HepG2 (cell line): ENCODE results near the gene ZFYVE27. TPM values are rescaled to one million over a fixed set of nuclear protein-coding genes. Genes with fewer than 3 reads are reported as not detected.

Experiments
- ELK4 ChIP-seq: sonication (generic); formaldehyde crosslinking; IDR thresholded peaks from 2 replicates; pipeline ENCODE4 v1.9.0; 2021; ENCODE audit warnings: missing genetic modification reagents, borderline replicate concordance
- FOXP1 ChIP-seq, 2 experiments: fragments of 450-650 bp in 1 of 2; IDR thresholded peaks; 2 replicates each; pipeline ENCODE4 v1.6.1; 2017 to 2018; ENCODE audit warnings: antibody characterized with exemption in 1 of 2
- GABPB1 ChIP-seq: IDR thresholded peaks from 2 replicates; pipeline ENCODE4 v1.6.1; 2016; ENCODE audit warnings: mild to moderate bottlenecking, missing genetic modification reagents, moderate library complexity, missing compliant biosample characterization
- KDM4B ChIP-seq: sonication (generic); formaldehyde crosslinking; IDR thresholded peaks from 2 replicates; pipeline ENCODE4 v1.4.0; 2020; ENCODE audit warnings: missing genetic modification reagents
- MTF2 ChIP-seq: sonication (generic); formaldehyde crosslinking; IDR thresholded peaks from 2 replicates; pipeline ENCODE4 v1.5.0; 2020; ENCODE audit warnings: missing genetic modification reagents, borderline replicate concordance
- POGK ChIP-seq: sonication (generic); formaldehyde crosslinking; conservative IDR thresholded peaks from 2 replicates; pipeline ENCODE4 v1.8.0; 2022; ENCODE audit warnings: mild to moderate bottlenecking, moderate library complexity, missing genetic modification reagents
- SETDB1 ChIP-seq: sonication (generic); formaldehyde crosslinking; IDR thresholded peaks from 2 replicates; pipeline ENCODE4 v1.5.1; 2020; ENCODE audit warnings: missing genetic modification reagents, mild to moderate bottlenecking, borderline replicate concordance
- U2AF2 ChIP-seq: fragments of 200-400 bp; formaldehyde crosslinking; IDR thresholded peaks from 2 replicates; pipeline ENCODE4 v1.6.1; 2017; ENCODE audit warnings: low read depth, mild to moderate bottlenecking, low read length
- ZNF225 ChIP-seq: sonication (generic); formaldehyde crosslinking; IDR thresholded peaks from 2 replicates; pipeline ENCODE4 v1.4.0; 2020; ENCODE audit warnings: mild to moderate bottlenecking, missing genetic modification reagents
- ZNF3 ChIP-seq: IDR thresholded peaks from 2 replicates; pipeline ENCODE4 v1.7.0; 2017; ENCODE audit warnings: inconsistent platforms
- ZNF407 ChIP-seq: sonication (generic); formaldehyde crosslinking; IDR thresholded peaks from one replicate; pipeline ENCODE4 v1.5.1; 2020; ENCODE audit warnings: mild to moderate bottlenecking, missing genetic modification reagents; ENCODE audit errors: not compliant biosample characterization
- ZNF788 ChIP-seq: sonication (generic); formaldehyde crosslinking; IDR thresholded peaks from 2 replicates; pipeline ENCODE4 v1.5.0; 2020; ENCODE audit warnings: mild to moderate bottlenecking, missing genetic modification reagents, borderline replicate concordance
- polyA plus RNA-seq, 8 experiments: library from polyadenylated mRNA; depleted of rRNA in 3 of 8; stranded (reverse) in 7 of 8; unstranded in 1 of 8; fragments of >200 nt; fragmentation: Illumina TruSeq in 4 of 8; extraction: Trizol in 4 of 8; gene quantifications; 2 replicates each; pipeline versions ENCODE4 v1.2.1 to v1.2.3, GENCODE V29; 2011 to 2016; ENCODE audit warnings: low read depth in 4 of 8, missing spikeins in 1 of 8, mixed read lengths in 1 of 8; ENCODE audit not compliant: insufficient read depth in 1 of 8
- total RNA-seq, 5 experiments: library from RNA; depleted of rRNA; stranded (reverse); fragments of >200 nt; fragmentation: Illumina TruSeq; extraction: Trizol; gene quantifications; 2 replicates each; pipeline ENCODE4 v1.2.3, GENCODE V29; 2016; ENCODE audit warnings: low read depth in 1 of 5

ZFYVE27 gene
- total and polyA plus RNA-seq, 2 of the 13 experiments (the other 11 are each of a cell fraction or from before 2014, with no cell fraction given), result 19.7 to 20.5 TPM

- peak; percentile 78; the same call in 1 of the 2 replicates for TF ChIP-seq SETDB1 (CRISPR knock-in tag)
- no peak for TF ChIP-seq ELK4
- TF ChIP-seq ZNF407 (CRISPR knock-in tag), result no peak
- TF ChIP-seq POGK (CRISPR knock-in tag), result no peak
- no peak for TF ChIP-seq ZNF788 (CRISPR knock-in tag)
- TF ChIP-seq MTF2, result no peak
- TF ChIP-seq U2AF2, result no peak
- no peak for TF ChIP-seq ZNF3 (CRISPR knock-in tag)
- no peak for TF ChIP-seq FOXP1 (IDR thresholded peaks at IDR 0.05)
- TF ChIP-seq FOXP1 (CRISPR knock-in tag; IDR thresholded peaks at IDR 0.05), result no peak
- no peak for TF ChIP-seq GABPB1 (CRISPR knock-in tag)
- no peak for TF ChIP-seq ZNF225 (CRISPR knock-in tag)
- no peak for TF ChIP-seq KDM4B (CRISPR knock-in tag)
Measured at GRCh38 chr10:97737770-97738265, 890 bp downstream of the ZFYVE27 start (continued).
